Fibroblast of skin of right quadriceps (primary cell): ENCODE results near the gene JADE3.

ENCODE experiments used
- DNase-seq: peaks from one replicate; pipeline ENCODE4 v3.0.0-alpha.2; 2013

The JADE3 gene

GRCh38 chrX:46912098-46912602 is at the start of gene JADE3:
JADE3 (plus strand) TSS chrX:46912421; CDS start chrX:46984895, 72,474 bp downstream.
- peak; percentile 68 for DNase-seq

GRCh38 chrX:46863072-46863471 is 49.1 kb upstream of the JADE3 start:
- no peak for DNase-seq

- peak; percentile 0 for DNase-seq
Observed at GRCh38 chrX:46864606-46865005, 47.6 kb upstream of the JADE3 start.

GRCh38 chrX:46865281-46865680 is 46.9 kb upstream of the JADE3 start:
- DNase-seq = peak; percentile 52

GRCh38 chrX:46866726-46867125 is 45.5 kb upstream of the JADE3 start:
- no peak for DNase-seq

- DNase-seq = peak; percentile 51
Observed at GRCh38 chrX:46873746-46874145, 38.5 kb upstream of the JADE3 start.

- DNase-seq = no peak
Observed at GRCh38 chrX:46876901-46877300, 35.3 kb upstream of the JADE3 start.

GRCh38 chrX:46882266-46882665 is 30.0 kb upstream of the JADE3 start:
- no peak for DNase-seq

- DNase-seq = no peak
Observed at GRCh38 chrX:46884799-46885198, 27.4 kb upstream of the JADE3 start.

- no peak for DNase-seq
Observed at GRCh38 chrX:46898207-46898606, 14.0 kb upstream of the JADE3 start.

- DNase-seq = peak; percentile 66
Observed at GRCh38 chrX:46903458-46904242, 8.6 kb upstream of the JADE3 start.

- DNase-seq = no peak
Observed at GRCh38 chrX:46904626-46905025, 7.6 kb upstream of the JADE3 start.

GRCh38 chrX:46910415-46910814 is 1.8 kb upstream of the JADE3 start:
- DNase-seq = no peak

GRCh38 chrX:46912603-46913491 is 626 bp downstream of the JADE3 start:
- DNase-seq = peak; percentile 31

GRCh38 chrX:46913667-46914066 is 1.4 kb downstream of the JADE3 start:
- no peak for DNase-seq

GRCh38 chrX:46916273-46916672 is 4.1 kb downstream of the JADE3 start:
- DNase-seq = no peak

- DNase-seq = no peak
Observed at GRCh38 chrX:46917622-46918021, 5.4 kb downstream of the JADE3 start.

GRCh38 chrX:46918434-46918833 is 6.2 kb downstream of the JADE3 start:
- no peak for DNase-seq

- no peak for DNase-seq
Observed at GRCh38 chrX:46920235-46920634, 8.0 kb downstream of the JADE3 start.

- no peak for DNase-seq
Observed at GRCh38 chrX:46922611-46923010, 10.4 kb downstream of the JADE3 start.

GRCh38 chrX:46927718-46928117 is 15.5 kb downstream of the JADE3 start:
- no peak for DNase-seq

GRCh38 chrX:46929439-46930261 is 17.4 kb downstream of the JADE3 start:
- DNase-seq = peak; percentile 35

- DNase-seq = no peak
Observed at GRCh38 chrX:46935295-46935694, 23.1 kb downstream of the JADE3 start.
